ENCODE measurements around the gene AGR3.

- TF ChIP-seq ZNF184 (tag by site-specific recombination; IDR thresholded peaks at IDR 0.05), result no peak
- TF ChIP-seq CTCF (tag by site-specific recombination; IDR thresholded peaks at IDR 0.05), result no peak
- no peak for TF ChIP-seq WT1 (tag by site-specific recombination; IDR thresholded peaks at IDR 0.05)
- no peak for TF ChIP-seq ZNF670 (tag by site-specific recombination; IDR thresholded peaks at IDR 0.05; ENCODE audit: low read depth)
- TF ChIP-seq ZNF292 (tag by site-specific recombination; IDR thresholded peaks at IDR 0.05; ENCODE audit: borderline replicate concordance, low read depth), result no peak
- no peak for TF ChIP-seq ZBTB11 (tag by site-specific recombination; conservative IDR thresholded peaks at IDR 0.05; ENCODE audit: low read depth)
- no peak for TF ChIP-seq PRDM1 (tag by site-specific recombination; IDR thresholded peaks at IDR 0.05)
Measured at GRCh38 chr7:16836481-16836880, 45.3 kb downstream of the AGR3 start.

Data from HEK293 (cell line).